ENCODE measurements around the gene RBM19. TPM values are rescaled to one million over a fixed set of nuclear protein-coding genes. Genes with fewer than 3 reads are reported as not detected.

Gene RBM19
- total and polyA plus RNA-seq, 9 donors, result 11.6 to 44.0 (median 33.9) TPM

DNA sequence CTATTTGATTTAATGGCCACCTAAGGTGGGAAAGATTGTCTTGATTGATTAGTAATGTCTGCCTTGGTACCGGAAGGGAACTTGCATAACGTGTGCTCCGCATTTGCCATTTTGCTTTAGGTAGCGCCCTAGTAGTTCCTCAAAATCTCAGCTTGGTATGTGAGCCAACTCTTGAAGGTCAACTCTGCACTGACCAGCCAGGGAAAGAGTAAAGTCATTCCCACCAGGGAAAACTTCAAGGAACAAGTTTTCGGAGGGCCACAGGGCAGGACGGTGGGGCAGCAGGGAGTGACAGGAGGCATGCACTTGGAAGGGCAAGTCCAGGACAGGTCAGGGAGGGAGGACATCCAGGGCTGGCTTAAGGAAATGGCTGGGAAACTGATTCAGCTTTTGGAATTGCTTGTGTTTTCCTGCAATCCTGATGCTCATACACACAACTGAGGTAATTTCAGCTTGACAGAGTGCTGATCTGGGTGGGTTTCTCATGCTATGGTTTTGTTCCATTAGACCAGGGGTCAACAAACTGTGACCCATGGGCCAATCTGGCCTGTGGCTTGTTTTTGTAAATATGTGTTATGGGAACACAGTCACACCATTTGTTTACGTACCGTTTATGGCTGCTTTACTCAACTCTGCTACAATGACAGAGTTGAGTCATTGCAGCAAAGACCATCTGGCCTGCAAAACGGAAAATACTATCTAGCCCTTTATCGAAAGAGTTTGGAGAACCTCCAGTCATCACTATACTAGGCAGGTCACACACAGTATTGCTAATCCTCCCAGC is 184.5 kb downstream of the RBM19 start:
- 31 to 46% (median 46%) methylated on average over 10 of the region's 10 CpGs for WGBS, 3 donors
- H3K36me3 ChIP-seq, result no peaks in the 10 kb centered on the region
- H3K9me3 ChIP-seq, result no peaks in the 10 kb centered on the region
- DNase-seq, result no peak
- H3K27me3 ChIP-seq, result no peaks in the 10 kb centered on the region
- TF ChIP-seq EP300 (IDR thresholded peaks at IDR 0.05) (no peak), POLR2A (IDR thresholded peaks at IDR 0.05) (no peak)
- TF ChIP-seq, protein P1, sequence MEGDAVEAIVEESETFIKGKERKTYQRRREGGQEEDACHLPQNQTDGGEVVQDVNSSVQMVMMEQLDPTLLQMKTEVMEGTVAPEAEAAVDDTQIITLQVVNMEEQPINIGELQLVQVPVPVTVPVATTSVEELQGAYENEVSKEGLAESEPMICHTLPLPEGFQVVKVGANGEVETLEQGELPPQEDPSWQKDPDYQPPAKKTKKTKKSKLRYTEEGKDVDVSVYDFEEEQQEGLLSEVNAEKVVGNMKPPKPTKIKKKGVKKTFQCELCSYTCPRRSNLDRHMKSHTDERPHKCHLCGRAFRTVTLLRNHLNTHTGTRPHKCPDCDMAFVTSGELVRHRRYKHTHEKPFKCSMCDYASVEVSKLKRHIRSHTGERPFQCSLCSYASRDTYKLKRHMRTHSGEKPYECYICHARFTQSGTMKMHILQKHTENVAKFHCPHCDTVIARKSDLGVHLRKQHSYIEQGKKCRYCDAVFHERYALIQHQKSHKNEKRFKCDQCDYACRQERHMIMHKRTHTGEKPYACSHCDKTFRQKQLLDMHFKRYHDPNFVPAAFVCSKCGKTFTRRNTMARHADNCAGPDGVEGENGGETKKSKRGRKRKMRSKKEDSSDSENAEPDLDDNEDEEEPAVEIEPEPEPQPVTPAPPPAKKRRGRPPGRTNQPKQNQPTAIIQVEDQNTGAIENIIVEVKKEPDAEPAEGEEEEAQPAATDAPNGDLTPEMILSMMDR (IDR thresholded peaks at IDR 0.05), result no peak
- H3K4me3 ChIP-seq, result no peak overlapping the region
- intact Hi-C loops (cut with DNase I), result no loop called here
- no peaks in the 10 kb centered on the region for H3K4me1 ChIP-seq (ENCODE audit: insufficient read depth)
- H3K27ac ChIP-seq, result no peak overlapping the region

DNA sequence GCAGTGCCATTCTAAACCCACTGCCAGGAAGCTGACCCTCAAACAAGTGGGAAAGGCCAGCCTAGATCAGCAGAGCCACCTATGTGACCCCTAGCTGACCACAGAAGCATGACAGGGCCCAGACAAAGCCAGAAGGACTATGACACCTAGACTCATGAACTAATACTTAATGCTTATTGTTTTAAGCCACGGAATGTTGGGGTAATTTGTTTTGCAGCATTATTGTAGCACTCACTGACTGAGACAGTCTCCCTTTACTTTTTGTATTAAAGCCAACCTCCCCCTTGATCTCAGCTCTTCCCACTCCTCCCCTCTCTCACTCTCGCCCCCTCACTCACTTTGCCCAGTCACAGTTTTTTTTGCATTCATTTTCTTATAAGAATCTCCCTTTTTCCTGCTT is 186.4 kb downstream of the RBM19 start:
- Histone ChIP-seq H3K9me3 (no peaks in the 10 kb centered on the region), H3K36me3 (no peaks in the 10 kb centered on the region), H3K4me1 (ENCODE audit: insufficient read depth) (no peaks in the 10 kb centered on the region), H3K4me3 (no peak overlapping the region), H3K27ac (no peak overlapping the region), H3K27me3 (no peaks in the 10 kb centered on the region)
- WGBS, 3 donors, result 70 to 84% (median 78%) methylated on average over 2 of the region's 2 CpGs
- DNase-seq, result no peak
- intact Hi-C loops (cut with DNase I), result no loop called here
- TF ChIP-seq, protein P1 (IDR thresholded peaks at IDR 0.05), result no peak
- TF ChIP-seq POLR2A (IDR thresholded peaks at IDR 0.05) (no peak), EP300 (IDR thresholded peaks at IDR 0.05) (no peak)

DNA sequence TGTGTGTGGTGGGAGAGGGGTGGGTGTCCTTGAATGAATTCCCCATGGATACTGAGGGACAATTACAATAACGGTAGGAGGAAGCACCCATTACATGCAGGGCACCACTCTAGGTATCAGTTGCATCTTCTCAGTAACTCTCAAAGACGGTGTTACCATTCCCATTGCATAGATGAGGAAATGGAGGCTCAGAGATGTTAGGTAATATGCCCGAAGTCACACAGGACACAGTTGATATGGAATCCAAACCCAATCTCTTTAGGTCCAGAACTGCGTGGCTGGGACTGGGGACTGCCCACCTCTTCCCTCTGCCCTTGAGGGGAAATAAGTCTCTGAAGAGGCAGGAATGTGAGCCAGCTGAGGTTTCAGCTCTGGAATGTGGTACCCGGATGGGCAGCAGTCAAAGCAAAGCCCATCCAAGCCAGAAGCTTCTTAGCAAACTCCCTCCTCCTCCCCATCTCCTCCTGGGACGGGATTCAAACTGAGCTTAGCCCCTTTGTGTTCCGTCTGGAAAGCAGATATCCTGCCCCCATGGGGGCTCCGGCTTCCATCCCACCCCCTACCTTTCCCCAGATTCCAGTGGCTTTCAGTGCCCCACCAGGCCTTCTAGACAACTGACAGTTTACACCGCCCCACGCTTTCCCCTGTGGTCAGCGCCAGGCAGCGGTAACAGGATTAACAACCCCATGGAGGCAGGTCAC is 187.5 kb downstream of the RBM19 start:
- intact Hi-C loops (cut with DNase I), result no loop called here
- DNase-seq, result no peak
- H3K36me3 ChIP-seq, result no peaks in the 10 kb centered on the region
- no peak for TF ChIP-seq POLR2A (IDR thresholded peaks at IDR 0.05)
- TF ChIP-seq EP300 (IDR thresholded peaks at IDR 0.05), result no peak
- TF ChIP-seq, protein P1 (IDR thresholded peaks at IDR 0.05), result no peak
- H3K4me3 ChIP-seq, result no peak overlapping the region
- no peaks in the 10 kb centered on the region for H3K4me1 ChIP-seq (ENCODE audit: insufficient read depth)
- 26 to 36% (median 35%) methylated on average over 12 of the region's 12 CpGs for WGBS, 3 donors
- H3K27ac ChIP-seq, result no peak overlapping the region
- no peaks in the 10 kb centered on the region for H3K9me3 ChIP-seq
- H3K27me3 ChIP-seq, result no peaks in the 10 kb centered on the region

DNA sequence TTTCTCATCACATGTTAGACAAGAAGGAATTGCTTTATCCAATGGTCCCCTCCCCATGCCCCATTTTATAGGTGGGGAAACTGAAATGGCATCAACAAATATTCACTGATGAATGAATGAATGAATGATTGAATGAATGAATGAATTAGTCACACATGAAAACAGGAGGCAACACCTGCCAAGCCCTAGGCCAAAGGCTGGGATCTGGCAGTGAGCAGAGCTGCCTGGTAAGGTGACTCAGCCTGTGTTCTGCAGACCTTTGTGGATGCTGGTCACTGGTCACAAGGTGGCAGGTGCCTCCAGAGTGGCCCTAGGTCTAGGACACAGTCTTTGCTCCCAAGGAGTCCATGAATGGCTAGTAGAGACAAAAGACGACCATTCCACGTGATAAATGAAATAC is 188.4 kb downstream of the RBM19 start:
- Histone ChIP-seq H3K27me3 (no peaks in the 10 kb centered on the region), H3K4me1 (ENCODE audit: insufficient read depth) (no peaks in the 10 kb centered on the region), H3K36me3 (no peaks in the 10 kb centered on the region), H3K27ac (no peak overlapping the region), H3K4me3 (no peak overlapping the region), H3K9me3 (no peaks in the 10 kb centered on the region)
- WGBS, 3 donors, result 76 to 84% (median 81%) methylated on average over 2 of the region's 2 CpGs
- TF ChIP-seq, protein P1 (IDR thresholded peaks at IDR 0.05), result no peak
- TF ChIP-seq EP300 (IDR thresholded peaks at IDR 0.05) (no peak), POLR2A (IDR thresholded peaks at IDR 0.05) (no peak)
- intact Hi-C loops (cut with DNase I), result no loop called here
- no peak for DNase-seq
